HG02870 (cell line): ENCODE data around the gene TGM4.
A peak's percentile ranks its signal among the peaks of the same experiment; 100 is the strongest.
"Not testable (repeated sequence)": the region's sequence is repeated elsewhere in the genome, so short reads cannot be mapped to it uniquely, and the experiment has no call there.

ENCODE experiments used
- ATAC-seq: cut with Tn5 transposase; IDR thresholded peaks from one replicate; pipeline ENCODE4 v1.9.1; 2021; ENCODE audit warnings: mild to moderate bottlenecking, moderate library complexity; ENCODE audit not compliant: unreplicated experiment

TGM4 gene

GRCh38 chr3:44874308-44874707 is at the start of gene TGM4:
Gene TGM4 (plus strand): TSS chr3:44874608. CDS start chr3:44874679, 71 bp downstream.
- no peak for ATAC-seq

- no peak for ATAC-seq
Observed at GRCh38 chr3:44825264-44825925, 49.0 kb upstream of the TGM4 start.

- no peak for ATAC-seq
Observed at GRCh38 chr3:44827196-44827595, 47.2 kb upstream of the TGM4 start.

- no peak for ATAC-seq
Observed at GRCh38 chr3:44831232-44831631, 43.2 kb upstream of the TGM4 start.

- no peak for ATAC-seq
Observed at GRCh38 chr3:44832032-44832431, 42.4 kb upstream of the TGM4 start.

- no peak for ATAC-seq
Observed at GRCh38 chr3:44832965-44833364, 41.4 kb upstream of the TGM4 start.

- no peak for ATAC-seq
Observed at GRCh38 chr3:44833394-44833793, 41.0 kb upstream of the TGM4 start.

GRCh38 chr3:44835684-44836083 is 38.7 kb upstream of the TGM4 start:
- ATAC-seq = no peak

GRCh38 chr3:44842376-44842775 is 32.0 kb upstream of the TGM4 start:
- no peak for ATAC-seq

GRCh38 chr3:44845528-44846520 is 28.6 kb upstream of the TGM4 start:
- no peak for ATAC-seq

- ATAC-seq = no peak
Observed at GRCh38 chr3:44848634-44849033, 25.8 kb upstream of the TGM4 start.

- ATAC-seq = not testable (repeated sequence)
Observed at GRCh38 chr3:44856663-44857062, 17.7 kb upstream of the TGM4 start.

GRCh38 chr3:44860117-44860516 is 14.3 kb upstream of the TGM4 start:
- ATAC-seq = no peak

GRCh38 chr3:44861412-44862225 is 12.8 kb upstream of the TGM4 start, which contains the start of gene TMEM42:
Gene TMEM42 (plus strand): TSS chr3:44861912. CDS start chr3:44861925, 13 bp downstream.
- peak; percentile 93 for ATAC-seq

- peak; percentile 24 for ATAC-seq
Observed at GRCh38 chr3:44862226-44862637, 12.2 kb upstream of the TGM4 start.

GRCh38 chr3:44865272-44866035 is 9.0 kb upstream of the TGM4 start:
- ATAC-seq = no peak

GRCh38 chr3:44867421-44868111 is 6.8 kb upstream of the TGM4 start:
- no peak for ATAC-seq

- no peak for ATAC-seq
Observed at GRCh38 chr3:44870375-44871061, 3.9 kb upstream of the TGM4 start.

- no peak for ATAC-seq
Observed at GRCh38 chr3:44875596-44875995, 1.2 kb downstream of the TGM4 start.
